Smooth muscle cell (in vitro differentiated cells): ENCODE results near the gene DSTN. TPM values are rescaled to one million over a fixed set of nuclear protein-coding genes. Genes with fewer than 3 reads are reported as not detected.

Experiments
- DNase-seq: peaks from one replicate; lab custom pipeline; 2025; ENCODE audit not compliant: unreplicated experiment; lab: John Stamatoyannopoulos, UW
- H2AFZ ChIP-seq: fragments of 200-600 bp; sonication (generic); 2 replicates; pipeline ENCODE4 v1.6.0; 2016; ENCODE audit warnings: antibody characterized with exemption, low read depth, mild to moderate bottlenecking
- H3F3A ChIP-seq: fragments of 200-600 bp; sonication (generic); 2 replicates; pipeline ENCODE4 v1.6.0; 2017; ENCODE audit warnings: antibody characterized with exemption, low read depth
- H3K27ac ChIP-seq: fragments of 200-600 bp; sonication (generic); 2 replicates; pipeline ENCODE4 v1.5.1; 2016; ENCODE audit warnings: low read depth, mild to moderate bottlenecking
- H3K27me3 ChIP-seq: fragments of 200-600 bp; sonication (generic); 2 replicates; pipeline ENCODE4 v1.6.1; 2016; ENCODE audit warnings: low read depth, mild to moderate bottlenecking
- H3K36me3 ChIP-seq: fragments of 200-600 bp; sonication (generic); 2 replicates; pipeline ENCODE4 v1.5.1; 2016; ENCODE audit warnings: low read depth
- H3K4me1 ChIP-seq: fragments of 200-600 bp; sonication (generic); 2 replicates; pipeline ENCODE4 v1.5.1; 2016; ENCODE audit warnings: low read depth
- H3K4me2 ChIP-seq: fragments of 200-600 bp; sonication (generic); 2 replicates; pipeline ENCODE4 v1.6.0; 2016; ENCODE audit warnings: mild to moderate bottlenecking
- H3K4me3 ChIP-seq: fragments of 200-600 bp; sonication (generic); 2 replicates; pipeline ENCODE4 v1.5.1; 2016; ENCODE audit warnings: mild to moderate bottlenecking
- H3K79me2 ChIP-seq: fragments of 200-600 bp; sonication (generic); 2 replicates; pipeline ENCODE4 v1.6.0; 2016; ENCODE audit warnings: low read depth, mild to moderate bottlenecking
- H3K9ac ChIP-seq: fragments of 200-600 bp; sonication (generic); 2 replicates; pipeline ENCODE4 v1.6.0; 2016; ENCODE audit warnings: low read depth
- H3K9me3 ChIP-seq: fragments of 200-600 bp; sonication (generic); replicated peaks from 2 replicates; pipeline ENCODE4 v1.5.1; 2016; ENCODE audit warnings: low read depth
- H4K20me1 ChIP-seq: fragments of 200-600 bp; sonication (generic); 2 replicates; pipeline ENCODE4 v1.6.0; 2016; ENCODE audit warnings: low read depth
- WGBS: methylation state at CpG from one replicate; pipeline ENCODE4 v1.1.7; 2016; ENCODE audit warnings: low lambda C conversion rate; 5-methylcytosine and 5-hydroxymethylcytosine counted together
- polyA plus RNA-seq: library from polyadenylated mRNA; unstranded; fragments of >200 nt; fragmentation: Nextera tagmentation; extraction: Ambion mirVana; gene quantifications from 2 replicates; pipeline ENCODE4 v1.2.1, GENCODE V29; 2016
- total RNA-seq: library from RNA; depleted of rRNA; stranded (reverse); fragments of >200 nt; gene quantifications from 2 replicates; pipeline ENCODE4 v1.2.3, GENCODE V29; 2014
- TF ChIP-seq, protein P1 (sequence below): fragments of 200-600 bp; sonication (generic); IDR thresholded peaks from 2 replicates; pipeline ENCODE4 v1.5.1; 2017; ENCODE audit warnings: borderline replicate concordance, mild to moderate bottlenecking, antibody characterized with exemption; ENCODE audit not compliant: insufficient read depth, poor library complexity, severe bottlenecking

DSTN gene
- total and polyA plus RNA-seq, 2 experiments from 2014 or later: 486 to 534 TPM

DNA sequence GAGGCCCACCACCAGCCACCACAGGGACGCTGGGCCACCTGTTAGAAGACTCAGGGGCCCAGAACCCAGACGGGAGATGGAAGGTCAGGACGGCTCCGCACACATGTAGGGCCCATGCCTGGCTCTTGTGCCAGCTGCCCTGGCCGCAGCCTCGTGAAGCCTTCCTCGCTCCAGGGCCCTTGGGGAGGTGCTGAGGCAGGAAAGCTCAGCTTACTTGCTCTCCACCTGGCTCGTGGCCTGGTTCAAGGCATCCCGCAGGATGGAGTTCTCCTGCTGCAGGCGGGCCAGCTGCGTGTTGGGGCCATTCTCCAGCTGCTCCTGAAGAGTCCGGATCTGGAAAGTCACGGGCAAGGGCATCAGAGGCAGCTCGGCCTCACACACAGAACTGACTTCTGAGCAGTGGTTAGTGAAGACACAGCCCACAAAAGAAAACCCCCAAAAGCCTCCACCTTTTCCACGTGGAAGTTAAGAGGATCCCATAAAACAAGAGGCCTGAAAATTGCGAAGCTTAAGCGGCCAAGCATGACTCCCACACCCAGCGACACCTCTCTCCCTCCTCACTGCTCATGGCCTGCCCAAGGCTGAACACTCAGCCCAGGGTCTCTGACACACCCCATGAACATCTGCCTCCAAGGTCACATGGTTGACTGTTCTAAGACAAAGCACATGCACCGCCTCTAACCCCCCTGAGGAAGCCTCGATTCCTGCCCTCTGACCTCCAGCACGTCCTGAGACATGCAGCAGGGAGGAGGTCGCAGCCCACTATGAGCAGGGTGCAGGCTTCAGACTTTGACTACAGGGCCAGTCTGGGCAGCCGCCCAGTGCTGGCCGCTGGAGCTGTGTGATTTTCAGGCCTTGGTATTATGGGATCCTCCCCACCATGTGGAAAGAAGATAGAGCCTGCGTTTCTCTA lies 65.7 kb downstream of the DSTN start:
- no peak for DNase-seq
- no peaks in the 10 kb centered on the region for H3K27me3 ChIP-seq
- H3K9ac ChIP-seq: no peak overlapping the region
- peaks cover 14% of the 10 kb centered on the region for H3K36me3 ChIP-seq
- H3K27ac ChIP-seq: no peak overlapping the region
- H3K79me2 ChIP-seq: peaks cover 50% of the 10 kb centered on the region
- H4K20me1 ChIP-seq: peaks cover 100% of the 10 kb centered on the region
- TF ChIP-seq, protein P1, sequence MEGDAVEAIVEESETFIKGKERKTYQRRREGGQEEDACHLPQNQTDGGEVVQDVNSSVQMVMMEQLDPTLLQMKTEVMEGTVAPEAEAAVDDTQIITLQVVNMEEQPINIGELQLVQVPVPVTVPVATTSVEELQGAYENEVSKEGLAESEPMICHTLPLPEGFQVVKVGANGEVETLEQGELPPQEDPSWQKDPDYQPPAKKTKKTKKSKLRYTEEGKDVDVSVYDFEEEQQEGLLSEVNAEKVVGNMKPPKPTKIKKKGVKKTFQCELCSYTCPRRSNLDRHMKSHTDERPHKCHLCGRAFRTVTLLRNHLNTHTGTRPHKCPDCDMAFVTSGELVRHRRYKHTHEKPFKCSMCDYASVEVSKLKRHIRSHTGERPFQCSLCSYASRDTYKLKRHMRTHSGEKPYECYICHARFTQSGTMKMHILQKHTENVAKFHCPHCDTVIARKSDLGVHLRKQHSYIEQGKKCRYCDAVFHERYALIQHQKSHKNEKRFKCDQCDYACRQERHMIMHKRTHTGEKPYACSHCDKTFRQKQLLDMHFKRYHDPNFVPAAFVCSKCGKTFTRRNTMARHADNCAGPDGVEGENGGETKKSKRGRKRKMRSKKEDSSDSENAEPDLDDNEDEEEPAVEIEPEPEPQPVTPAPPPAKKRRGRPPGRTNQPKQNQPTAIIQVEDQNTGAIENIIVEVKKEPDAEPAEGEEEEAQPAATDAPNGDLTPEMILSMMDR: no peak
- H2AFZ ChIP-seq: no peak overlapping the region
- no peak overlapping the region for H3K4me2 ChIP-seq
- WGBS: 94% methylated on average over 25 of the region's 25 CpGs
- H3F3A ChIP-seq: no peaks in the 10 kb centered on the region
- H3K9me3 ChIP-seq: no peaks in the 10 kb centered on the region
- no peak overlapping the region for H3K4me3 ChIP-seq
- H3K4me1 ChIP-seq: no peaks in the 10 kb centered on the region

DNA sequence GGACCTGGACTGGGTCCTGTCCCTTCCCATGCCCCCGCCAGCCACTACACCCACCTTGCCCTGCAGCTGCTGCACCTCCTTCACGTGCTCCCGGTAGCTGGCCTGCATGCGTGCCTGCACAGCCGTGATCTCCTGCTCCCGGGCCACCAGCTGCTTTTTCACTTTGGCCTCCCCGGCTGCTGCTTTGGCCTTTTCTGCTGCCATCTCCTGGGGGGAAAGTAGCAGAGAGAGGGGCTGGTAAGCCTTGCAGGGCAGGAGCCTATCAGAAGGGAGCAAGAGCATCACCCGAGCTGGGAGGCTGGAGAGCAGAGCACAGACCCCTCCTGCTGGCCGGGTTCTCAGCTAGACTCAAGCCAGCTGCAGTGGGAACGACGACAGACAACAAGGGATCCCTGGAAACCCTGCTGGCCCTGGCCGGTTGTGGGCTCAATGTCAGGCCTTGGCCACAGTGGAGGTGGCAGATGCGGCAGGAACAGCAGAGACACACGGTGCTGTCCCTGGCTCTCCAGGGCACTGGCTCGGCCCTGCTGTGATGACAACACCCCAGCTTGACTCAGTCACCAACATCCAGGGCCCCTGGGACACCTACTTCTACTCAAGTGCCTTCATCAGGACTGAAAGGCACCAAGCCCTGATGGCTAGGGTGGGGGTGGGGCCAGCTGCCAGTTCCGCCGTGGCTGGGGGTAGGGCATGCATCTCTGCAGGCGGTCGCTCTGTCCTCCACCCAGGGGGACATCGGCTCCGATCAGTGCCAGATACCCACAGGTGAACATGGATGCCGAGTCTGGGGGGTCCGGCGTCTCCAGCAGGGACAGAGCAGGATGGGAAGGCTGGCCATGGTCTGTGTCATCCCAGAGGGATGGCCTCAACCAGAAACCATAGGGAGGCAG lies 66.9 kb downstream of the DSTN start:
- Histone ChIP-seq H2AFZ (no peak overlapping the region), H3F3A (no peaks in the 10 kb centered on the region), H3K27ac (no peak overlapping the region), H3K4me1 (no peaks in the 10 kb centered on the region), H3K79me2 (peaks cover 50% of the 10 kb centered on the region), H3K9ac (no peak overlapping the region), H3K9me3 (no peaks in the 10 kb centered on the region), H3K36me3 (peaks cover 8% of the 10 kb centered on the region), H4K20me1 (peaks cover 100% of the 10 kb centered on the region), H3K27me3 (no peaks in the 10 kb centered on the region), H3K4me2 (no peak overlapping the region), H3K4me3 (no peak overlapping the region)
- TF ChIP-seq, protein P1: no peak
- DNase-seq: no peak
- whole genome bisulfite sequencing: 91% methylated on average over 24 of the region's 24 CpGs

DNA sequence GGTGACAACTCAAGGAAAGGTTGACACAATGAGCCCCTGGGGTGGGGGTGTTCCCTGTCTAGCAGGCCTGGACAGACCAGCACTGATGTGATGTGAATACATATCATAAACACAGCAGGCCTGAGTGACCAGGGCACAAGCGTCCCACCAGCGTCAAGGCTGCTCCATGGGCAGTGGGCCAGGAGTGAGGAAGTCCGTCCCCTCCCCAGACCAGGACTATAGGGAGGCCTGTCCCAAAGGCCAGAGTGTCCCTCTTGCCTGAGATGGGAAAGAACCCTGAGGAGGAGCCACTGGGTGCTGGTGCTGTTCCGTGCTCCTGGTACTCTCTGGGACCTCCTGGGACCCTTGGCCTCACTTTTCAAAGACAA lies 67.5 kb downstream of the DSTN start:
- TF ChIP-seq, protein P1: no peak
- Histone ChIP-seq H3K27me3 (no peaks in the 10 kb centered on the region), H4K20me1 (peaks cover 100% of the 10 kb centered on the region), H3F3A (no peaks in the 10 kb centered on the region), H3K79me2 (peaks cover 52% of the 10 kb centered on the region), H3K4me1 (no peaks in the 10 kb centered on the region), H2AFZ (no peak overlapping the region), H3K4me2 (no peak overlapping the region), H3K9ac (no peak overlapping the region), H3K9me3 (no peaks in the 10 kb centered on the region), H3K36me3 (peaks cover 8% of the 10 kb centered on the region), H3K4me3 (no peak overlapping the region), H3K27ac (no peak overlapping the region)
- WGBS: 92% methylated on average over 4 of the region's 4 CpGs
- no peak for DNase-seq
